ENCODE measurements around the gene ATP1B2. TPM values are rescaled to one million over a fixed set of nuclear protein-coding genes. Genes with fewer than 3 reads are reported as not detected.

The ATP1B2 gene
- total and polyA plus RNA-seq, 2 of the 8 experiments (the other 6 are each of a cell fraction or from before 2014, with no cell fraction given), result 9.1 to 21.0 TPM

DNA sequence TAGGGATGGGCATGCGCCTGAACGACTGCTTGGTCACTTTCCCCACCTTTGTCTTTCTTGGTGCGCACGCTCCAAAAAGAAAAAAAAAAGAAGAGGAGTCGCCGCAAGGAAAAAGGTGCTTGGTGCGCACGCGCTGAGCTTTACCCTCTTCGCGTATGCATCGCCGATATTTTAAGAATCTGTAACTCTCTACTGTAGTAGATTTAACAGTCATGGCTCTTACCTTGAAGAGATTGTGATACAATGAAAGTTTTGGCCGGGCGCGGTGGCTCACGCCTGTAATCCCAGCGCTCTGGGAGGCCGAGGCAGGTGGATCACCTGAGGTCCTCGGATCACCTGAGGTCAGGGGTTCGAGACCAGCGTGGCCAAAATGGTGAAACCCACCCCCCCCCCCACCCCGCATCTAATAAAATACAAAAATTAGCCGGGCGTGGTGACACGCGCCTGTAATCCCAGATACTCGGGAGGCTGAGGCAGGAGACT, 35.4 kb upstream of the ATP1B2 start:
- H4K5ac ChIP-seq (ENCODE audit: insufficient read length, low read depth, low read length), result no peak overlapping the region
- no peak overlapping the region for H2BK20ac ChIP-seq (ENCODE audit: low read length)
- H2BK15ac ChIP-seq (ENCODE audit: low read length), result no peak overlapping the region
- no peak overlapping the region for H3K23ac ChIP-seq (ENCODE audit: insufficient read length)
- H4K91ac ChIP-seq (replicated peaks; ENCODE audit: insufficient read length, low read length), result no peak overlapping the region
- peaks cover 18% of the 10 kb centered on the region for H3K79me1 ChIP-seq (ENCODE audit: low read depth, low read length)
- peaks cover 6% of the 10 kb centered on the region for H3K23me2 ChIP-seq (ENCODE audit: low read depth, low read length)
- no peaks in the 10 kb centered on the region for H3K27me3 ChIP-seq (replicated peaks in 1 of 4; ENCODE audit: control insufficient read depth in 3 of 4, extremely low read depth in 1 of 4, insufficient read depth in 3 of 4, low read length in 3 of 4)
- H3K14ac ChIP-seq (ENCODE audit: insufficient read length), result no peak overlapping the region
- H3K79me2 ChIP-seq (ENCODE audit: control insufficient read depth in 1 of 2, insufficient read depth in 2 of 2, low read length in 2 of 2), result peaks cover 4 to 31% of the 10 kb centered on the region in 2 experiments; a peak in 3 of 4 replicates
- H4K8ac ChIP-seq (ENCODE audit: extremely low read depth, insufficient read depth, low read length), result no peak overlapping the region
- no peak overlapping the region for H3K56ac ChIP-seq (replicated peaks; ENCODE audit: insufficient read length, low read depth, low read length)
- H2BK5ac ChIP-seq (ENCODE audit: low read depth, low read length), result no peak overlapping the region
- no peak overlapping the region for H2AK5ac ChIP-seq (ENCODE audit: low read depth, low read length)
- H3K4me1 ChIP-seq (replicated peaks in 1 of 4; ENCODE audit: control insufficient read depth in 3 of 4, insufficient read depth in 4 of 4, low read length in 3 of 4), result peaks cover 0 to 5% (median 1%) of the 10 kb centered on the region in 4 experiments; a peak in 4 of 7 replicates
- WGBS, 2 experiments (ENCODE audit: extremely low coverage in 1 of 2, insufficient coverage in 1 of 2, insufficient read length in 1 of 2, insufficient replicate concordance in 2 of 2, low coverage in 1 of 2, low lambda C conversion rate in 2 of 2, missing lambda C conversion rate in 1 of 2), result 8% methylated on average over 21 of the region's 28 CpGs; no CpG with 5 or more reads in 1 of the 2 experiments
- TF ChIP-seq SAP30 (IDR thresholded peaks at IDR 0.05; ENCODE audit: insufficient read depth, insufficient replicate concordance, low read length) (no peak), NRF1 (IDR thresholded peaks at IDR 0.05; ENCODE audit: low read depth, low read length) (peak; percentile 83), KDM1A (IDR thresholded peaks at IDR 0.05; ENCODE audit: borderline replicate concordance, low read length) (0 out of 2 replicates have a peak, but pooled peaks have one; percentile 38), SP4 (IDR thresholded peaks at IDR 0.05; ENCODE audit: low read length) (0 out of 2 replicates have a peak, but pooled peaks have one; percentile 74), CTBP2 (IDR thresholded peaks at IDR 0.05; ENCODE audit: borderline replicate concordance, insufficient read depth, insufficient read length, low read length) (no peak)
- TF ChIP-seq, protein P1, sequence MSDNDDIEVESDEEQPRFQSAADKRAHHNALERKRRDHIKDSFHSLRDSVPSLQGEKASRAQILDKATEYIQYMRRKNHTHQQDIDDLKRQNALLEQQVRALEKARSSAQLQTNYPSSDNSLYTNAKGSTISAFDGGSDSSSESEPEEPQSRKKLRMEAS (IDR thresholded peaks at IDR 0.05), result peak; percentile 75; the same call in 1 of the 2 replicates
- CTCF ChIA-PET (ENCODE audit: partially characterized antibody), result interaction anchor here (0.6 to 13.4 kb wide), 11 partner anchors 12 to 300 kb away, joined by 3 to 92 read pairs (median 4); partner anchors contain the start of genes SAT2, SHBG, TP53 and WRAP53
- 0 out of 2 replicates have a peak overlapping the region, but pooled peaks have one; percentile 13 for H3K27ac ChIP-seq (ENCODE audit: low read depth, low read length)
- peaks cover 0 to 9% of the 10 kb centered on the region in 2 experiments for H4K20me1 ChIP-seq (replicated peaks in 1 of 2; ENCODE audit: control insufficient read depth in 1 of 2, insufficient read depth in 2 of 2, low read length in 2 of 2)
- no peak for DNase-seq (ENCODE audit: low read depth in 1 of 2, low spot score in 2 of 2)
- H3K4me3 ChIP-seq (ENCODE audit: extremely low read depth in 1 of 4, insufficient read depth in 2 of 4, low read depth in 3 of 4, low read length in 4 of 4), result peak overlapping the region; percentile 29 to 54 (median 36); a peak in 6 of 8 replicates
- H3K4me2 ChIP-seq (ENCODE audit: insufficient read depth in 1 of 2, low read depth in 2 of 2, low read length in 2 of 2), result peak overlapping the region; percentile 55 to 61; a peak in 3 of 4 replicates
- H3K9ac ChIP-seq (replicated peaks in 1 of 4; ENCODE audit: extremely low read depth in 1 of 4, low read depth in 3 of 4, low read length in 3 of 4), result no peak overlapping the region; a peak in 2 of 7 replicates
- no peaks in the 10 kb centered on the region for H3K9me3 ChIP-seq (ENCODE audit: insufficient read depth in 2 of 2, low read depth in 1 of 2, low read length in 1 of 2)
- H2BK12ac ChIP-seq (ENCODE audit: low read depth, low read length), result no peak overlapping the region
- H2BK120ac ChIP-seq (replicated peaks; ENCODE audit: low read depth, low read length), result no peak overlapping the region
- H3K4ac ChIP-seq (replicated peaks; ENCODE audit: insufficient read length, low read depth, low read length), result no peak overlapping the region
- H2AFZ ChIP-seq (ENCODE audit: low read length), result peak overlapping the region; percentile 48; the same call in 1 of the 2 replicates
- FAIRE-seq, result no peak
- H3K36me3 ChIP-seq (ENCODE audit: control insufficient read depth in 2 of 4, insufficient read depth in 4 of 4, low read length in 3 of 4), result peaks cover 0 to 5% (median 0%) of the 10 kb centered on the region in 4 experiments; a peak in 2 of 8 replicates
- no peak overlapping the region; the same call in 1 of the 2 replicates for H3K18ac ChIP-seq (ENCODE audit: extremely low read depth, low read length)
- POLR2A ChIA-PET (ENCODE audit: partially characterized antibody), result interaction anchor here (0.6 to 79.4 kb wide), 10 partner anchors 12 to 86 kb away, joined by 3 to 2272 read pairs (median 10); partner anchors contain the start of genes ATP1B2, CD68, MPDU1 and SAT2

Measured in H1 (cell line).